ENCODE measurements around the gene WDFY2.
A peak's percentile ranks its signal among the peaks of the same experiment; 100 is the strongest.
"Not testable (repeated sequence)": the region's sequence is repeated elsewhere in the genome, so short reads cannot be mapped to it uniquely, and the experiment has no call there.

The WDFY2 gene, protein sequence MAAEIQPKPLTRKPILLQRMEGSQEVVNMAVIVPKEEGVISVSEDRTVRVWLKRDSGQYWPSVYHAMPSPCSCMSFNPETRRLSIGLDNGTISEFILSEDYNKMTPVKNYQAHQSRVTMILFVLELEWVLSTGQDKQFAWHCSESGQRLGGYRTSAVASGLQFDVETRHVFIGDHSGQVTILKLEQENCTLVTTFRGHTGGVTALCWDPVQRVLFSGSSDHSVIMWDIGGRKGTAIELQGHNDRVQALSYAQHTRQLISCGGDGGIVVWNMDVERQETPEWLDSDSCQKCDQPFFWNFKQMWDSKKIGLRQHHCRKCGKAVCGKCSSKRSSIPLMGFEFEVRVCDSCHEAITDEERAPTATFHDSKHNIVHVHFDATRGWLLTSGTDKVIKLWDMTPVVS

DNA sequence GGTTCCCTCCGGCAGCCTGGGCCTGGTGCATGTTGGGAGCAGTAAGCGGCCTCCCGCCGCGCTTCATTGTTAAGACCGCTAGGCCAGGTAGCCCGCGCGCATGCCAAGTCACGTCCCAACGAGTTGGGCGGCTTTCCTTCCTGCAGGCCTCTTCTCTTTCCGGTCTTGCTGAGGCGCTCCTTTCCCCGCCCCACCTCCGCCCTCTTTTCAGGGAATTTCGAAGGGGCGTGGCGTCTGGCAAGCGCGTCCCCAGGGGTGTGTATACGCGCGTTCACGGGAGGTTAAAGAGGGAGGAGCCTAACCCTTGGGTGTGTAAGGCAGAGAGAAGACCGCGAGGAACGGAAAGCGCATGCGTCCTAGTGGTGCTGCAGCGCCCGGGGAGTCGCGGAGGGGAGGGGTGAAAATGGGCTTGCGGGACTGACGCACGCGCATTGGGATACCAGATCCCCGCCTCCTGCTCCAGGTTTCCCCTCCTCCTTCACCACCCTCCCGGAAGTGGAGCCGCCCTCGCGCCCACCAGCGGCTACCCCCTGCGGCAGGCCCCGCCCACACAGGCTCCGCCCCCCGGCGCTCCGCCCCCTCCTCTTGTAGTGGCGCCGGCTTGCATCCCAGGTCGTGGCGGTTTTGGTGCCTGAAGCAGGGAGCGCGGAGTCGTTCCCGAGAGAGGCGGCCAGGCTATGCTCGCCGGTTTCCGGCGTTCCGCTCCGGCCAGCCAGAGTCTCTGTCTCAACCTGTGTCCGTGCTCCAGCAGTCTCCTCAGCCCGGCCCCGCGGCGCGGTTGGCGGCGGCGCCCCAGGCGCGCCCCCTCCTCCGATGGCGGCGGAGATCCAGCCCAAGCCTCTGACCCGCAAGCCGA is at the start of gene WDFY2:
Gene WDFY2 (plus strand): TSS at position 588 of the 856 bp plus-strand sequence. CDS start 226 bp downstream, at position 814.
- peak; percentile 99 for DNase-seq

DNA sequence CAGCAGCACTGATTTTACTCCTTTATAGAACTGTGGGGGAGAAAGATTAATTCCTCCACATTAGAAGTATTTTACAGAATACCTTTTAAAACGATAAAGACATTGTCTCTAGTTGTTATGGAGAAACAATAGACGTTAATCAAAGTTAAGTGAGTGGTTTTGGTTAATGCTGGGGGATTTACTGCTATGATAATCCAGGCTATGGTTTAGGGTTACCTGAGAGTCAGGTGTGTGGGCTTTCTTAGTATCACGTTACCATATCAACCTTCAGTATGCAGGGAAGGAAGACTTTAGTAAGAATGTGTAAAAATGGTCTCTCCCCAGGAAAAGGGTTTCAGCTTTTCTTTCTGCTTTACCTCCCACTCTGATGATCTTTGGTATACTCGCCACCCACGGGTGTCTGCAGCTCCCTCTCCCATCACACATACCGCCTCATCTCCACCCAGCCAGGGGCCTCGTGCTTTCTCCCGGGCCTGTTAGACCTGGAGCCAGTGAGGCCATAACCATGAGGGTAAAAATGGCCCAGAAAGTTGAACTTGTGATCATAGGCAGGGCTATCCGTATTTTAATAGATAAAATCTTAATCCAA is 45.6 kb upstream of the WDFY2 start:
- DNase-seq = no peak

DNA sequence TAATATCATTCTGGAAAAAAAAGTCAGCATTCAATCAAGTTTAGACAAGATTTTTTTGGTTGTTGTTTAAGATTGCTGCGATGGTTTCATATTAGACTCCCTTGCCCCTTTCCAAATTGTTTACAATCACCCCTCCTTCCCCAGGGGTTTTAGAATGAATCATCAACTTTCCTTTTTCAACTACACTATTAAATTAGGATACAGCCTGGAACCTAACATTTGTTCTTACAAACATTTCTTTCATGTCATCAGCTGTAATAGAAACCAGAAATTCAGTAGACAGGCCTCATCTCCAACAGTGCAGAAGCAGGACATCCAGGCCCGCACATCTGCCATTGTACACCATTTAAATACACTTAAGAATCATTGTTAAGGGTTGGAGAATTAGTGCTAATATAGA is 44.4 kb upstream of the WDFY2 start:
- DNase-seq = no peak

DNA sequence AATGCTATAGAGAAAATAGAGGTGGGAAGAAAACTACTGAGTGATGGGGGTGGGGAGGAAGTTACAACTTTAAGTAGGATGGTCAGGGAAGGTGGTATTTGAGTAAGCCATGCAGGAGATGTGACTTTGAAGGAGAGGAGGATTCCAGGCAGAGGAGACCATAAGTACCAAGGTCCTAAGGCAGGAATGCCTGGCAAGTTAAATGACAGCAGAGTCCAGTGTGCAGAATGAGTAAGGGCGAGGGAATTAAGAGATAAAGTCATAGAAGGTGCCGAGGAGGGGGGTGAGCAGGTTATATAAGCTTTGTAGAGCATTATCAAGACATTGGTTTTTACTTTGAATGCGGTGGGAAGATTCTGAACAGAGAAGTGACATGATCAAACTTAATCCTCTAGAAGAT is 43.2 kb upstream of the WDFY2 start:
- no peak for DNase-seq

DNA sequence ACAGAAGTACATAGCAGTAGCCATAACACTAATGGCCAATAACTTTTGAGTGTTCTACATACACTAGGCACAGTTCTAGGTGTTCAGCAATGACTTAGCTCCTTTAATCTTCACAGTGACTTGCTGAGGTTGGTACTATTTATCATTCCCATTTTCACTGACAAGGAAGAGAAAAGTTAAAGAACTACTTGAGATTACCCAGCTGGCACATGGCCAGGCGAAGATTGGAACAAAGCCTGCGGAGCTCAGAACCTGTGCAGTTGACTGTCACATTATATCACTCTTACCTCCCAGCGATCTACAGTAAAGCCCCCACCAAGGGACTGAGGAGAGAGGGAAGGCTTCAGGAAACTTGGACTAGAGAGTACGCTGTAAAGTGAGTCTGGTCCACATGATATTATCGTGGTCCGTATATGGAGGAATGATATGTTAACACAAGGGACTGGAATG is 42.4 kb upstream of the WDFY2 start:
- no peak for DNase-seq

DNA sequence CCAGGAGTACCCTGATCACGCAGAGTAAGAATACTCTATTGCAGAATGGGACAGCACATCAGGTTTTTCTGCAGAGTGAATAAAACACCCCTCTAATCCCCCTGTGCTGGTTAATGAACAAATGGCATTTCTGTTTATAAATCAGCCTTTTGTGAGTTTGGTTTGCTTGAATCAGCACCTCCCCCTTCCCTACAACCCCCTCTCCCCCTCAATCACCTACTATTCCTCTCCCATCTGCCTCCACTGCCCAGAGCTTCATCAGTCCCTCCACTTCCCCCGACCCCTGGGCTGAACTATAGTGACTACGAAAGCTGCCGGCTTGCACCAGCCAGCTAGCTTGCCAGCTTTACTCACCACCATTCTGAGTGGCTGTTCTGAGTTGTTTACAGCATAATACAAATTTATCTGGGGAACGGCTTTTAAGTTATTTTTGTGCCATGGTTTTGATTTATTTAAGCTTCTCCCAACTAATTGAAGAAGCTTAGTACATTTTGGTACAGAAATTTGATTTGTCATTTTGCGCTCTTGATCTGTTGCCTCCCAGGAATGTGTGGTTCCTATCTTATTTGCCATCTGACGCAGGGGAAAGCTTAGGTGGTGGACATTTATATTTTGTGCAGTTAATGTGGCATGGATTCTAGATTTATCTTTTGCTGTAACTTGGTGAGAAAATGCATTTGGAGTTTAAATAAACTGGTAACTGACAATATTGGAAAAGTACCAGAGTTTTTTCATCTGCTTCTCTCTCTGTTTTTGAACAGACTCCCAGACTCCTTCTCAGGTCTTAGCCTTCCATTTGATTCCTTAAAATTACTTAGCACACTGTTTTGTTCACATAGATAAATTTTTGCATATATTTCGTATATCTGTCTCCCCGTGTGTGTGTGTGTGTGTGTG is 41.7 kb upstream of the WDFY2 start:
- no peak for DNase-seq

DNA sequence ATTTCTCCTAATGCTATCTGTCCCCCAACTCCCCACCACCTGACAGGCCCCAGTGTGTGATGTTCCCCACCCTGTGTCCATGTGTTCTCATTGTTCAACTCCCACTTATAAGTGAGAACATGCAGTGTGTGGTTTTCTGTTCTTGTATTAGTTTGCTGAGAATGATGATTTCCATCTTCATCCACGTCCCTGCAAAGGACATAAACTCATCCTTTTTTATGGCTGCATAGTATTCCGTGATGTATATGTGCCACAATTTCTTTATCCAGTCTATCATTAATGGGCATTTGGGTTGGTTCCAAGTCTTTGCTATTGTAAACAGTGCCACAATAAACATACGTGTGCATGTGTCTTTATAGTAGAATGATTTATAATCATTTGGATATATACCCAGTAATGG is 38.8 kb upstream of the WDFY2 start:
- DNase-seq = not testable (repeated sequence)

DNA sequence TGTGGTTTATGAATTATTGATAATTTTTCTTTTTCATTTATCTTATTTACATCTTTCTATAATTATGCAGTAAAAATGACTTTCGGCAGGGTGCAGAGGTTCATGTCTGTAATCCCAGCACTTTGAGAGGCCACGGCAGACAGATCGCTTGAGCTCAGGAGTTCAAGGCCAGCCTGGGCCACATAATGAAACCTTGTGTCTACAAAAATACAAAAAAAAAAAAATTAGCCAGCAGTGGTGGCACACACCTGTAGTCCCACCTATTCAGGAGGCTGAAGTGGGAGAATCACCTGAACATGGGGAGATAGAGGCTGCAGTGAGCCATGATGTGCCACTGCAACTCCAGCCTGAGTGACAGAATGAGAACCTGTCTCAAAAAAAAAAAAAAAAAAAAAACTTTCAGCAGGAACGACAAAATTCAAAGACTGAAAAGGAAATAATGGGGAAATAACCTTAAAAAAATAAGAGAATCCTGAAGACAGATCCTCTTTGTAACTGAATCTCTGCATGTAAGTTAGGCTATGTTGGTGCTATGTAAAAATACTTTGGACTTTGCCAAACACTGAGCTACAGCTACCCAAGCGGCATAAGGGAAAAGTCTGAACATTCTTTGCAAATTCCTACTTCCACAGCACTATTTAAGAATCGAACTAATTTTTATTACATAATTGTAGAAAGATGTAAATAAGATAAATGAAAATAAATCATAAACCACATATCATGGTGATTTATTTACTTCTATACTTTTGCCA is 36.7 kb upstream of the WDFY2 start:
- DNase-seq = no peak

DNA sequence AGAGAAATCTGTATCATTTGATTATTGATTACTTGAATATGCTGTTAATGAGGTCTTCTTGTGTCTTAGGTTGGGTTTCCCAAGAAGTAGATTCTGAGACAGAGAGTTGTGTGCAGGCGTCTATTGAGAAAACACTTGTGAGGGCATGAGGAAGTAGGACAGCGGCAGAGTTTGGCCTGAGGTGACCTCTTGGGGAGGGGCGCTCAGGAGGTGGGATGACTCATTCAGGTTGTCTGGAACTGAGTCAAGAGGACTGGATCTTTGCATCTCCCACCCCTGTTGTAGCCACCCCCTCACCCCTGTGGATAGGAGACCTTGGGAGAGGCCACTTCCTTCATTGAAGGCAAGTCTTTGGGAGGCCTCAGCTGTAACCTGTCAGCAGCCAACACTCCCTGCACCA is 35.2 kb upstream of the WDFY2 start:
- DNase-seq = no peak

DNA sequence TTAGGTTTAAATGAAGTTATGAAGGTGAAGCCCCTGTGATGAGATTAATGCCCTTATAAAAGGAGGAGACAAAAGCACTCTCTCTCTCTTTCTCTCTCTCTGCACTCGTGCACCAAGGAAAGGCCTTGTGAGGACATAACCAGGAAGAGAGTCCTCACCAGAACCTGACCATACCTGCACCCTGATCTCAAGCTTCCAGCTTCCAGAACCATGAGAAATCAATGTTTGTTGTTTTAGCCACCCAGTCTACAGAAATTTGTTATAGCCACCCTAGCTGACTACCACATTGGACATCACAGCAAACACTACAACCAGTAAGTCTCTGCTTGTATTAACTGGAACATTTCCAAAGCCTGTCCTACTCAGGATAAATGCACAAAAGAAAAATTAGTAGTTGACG is 34.7 kb upstream of the WDFY2 start:
- no peak for DNase-seq

DNA sequence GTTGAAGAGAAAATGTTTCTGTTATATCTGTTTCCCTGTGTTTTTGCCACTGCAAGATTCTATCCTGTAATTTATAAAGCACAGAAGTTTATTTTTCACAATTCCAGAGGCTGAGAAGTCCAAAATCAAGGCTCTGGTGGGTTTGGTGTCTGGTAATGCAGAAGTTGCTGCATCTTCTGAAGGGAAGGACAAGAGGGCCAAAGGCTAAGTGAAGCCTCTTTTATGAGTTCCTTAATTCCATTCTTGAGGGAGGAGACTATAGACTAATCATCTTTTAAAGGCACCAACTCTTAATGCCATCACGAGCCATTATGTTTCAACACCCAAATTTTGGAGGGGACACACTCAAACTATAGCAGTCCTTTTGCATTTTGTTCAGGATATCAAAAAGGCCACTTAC is 34.1 kb upstream of the WDFY2 start:
- DNase-seq = no peak

DNA sequence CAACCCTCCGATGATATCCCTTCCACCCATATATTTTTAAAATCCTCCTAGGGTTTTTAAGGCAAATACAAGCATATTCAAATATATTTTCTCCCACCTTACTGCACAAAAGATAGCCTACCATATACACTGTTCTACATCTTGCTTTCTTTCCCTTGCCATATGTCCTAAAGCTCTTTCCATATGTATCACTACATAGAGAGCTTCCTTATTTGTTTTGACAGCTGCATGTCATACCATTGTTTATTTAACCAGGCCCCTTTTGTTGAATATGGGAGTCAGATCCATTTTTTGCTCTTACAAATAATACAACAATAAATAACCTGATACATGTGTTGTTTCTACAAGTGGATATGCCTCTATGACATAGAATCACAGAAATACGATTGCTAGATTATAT is 32.8 kb upstream of the WDFY2 start:
- DNase-seq = no peak

DNA sequence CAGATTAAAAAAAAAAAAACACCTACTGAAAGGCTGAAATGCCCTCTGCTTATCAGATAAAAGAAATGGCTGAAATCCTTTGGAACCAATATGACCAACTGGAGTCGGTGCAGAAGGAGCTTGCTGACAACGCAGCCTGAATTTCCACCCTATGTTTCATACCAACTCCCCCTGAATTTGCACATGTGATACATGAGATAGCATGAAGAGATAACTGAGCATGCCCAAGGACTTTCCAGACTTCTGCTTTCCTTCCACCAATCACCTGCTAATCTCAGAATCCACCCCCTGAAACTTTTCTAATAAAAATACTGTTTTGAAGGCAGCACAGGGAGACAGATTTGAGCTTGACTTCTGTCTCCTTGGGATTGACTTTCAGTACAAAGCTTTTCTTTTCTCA is 32.2 kb upstream of the WDFY2 start:
- no peak for DNase-seq

DNA sequence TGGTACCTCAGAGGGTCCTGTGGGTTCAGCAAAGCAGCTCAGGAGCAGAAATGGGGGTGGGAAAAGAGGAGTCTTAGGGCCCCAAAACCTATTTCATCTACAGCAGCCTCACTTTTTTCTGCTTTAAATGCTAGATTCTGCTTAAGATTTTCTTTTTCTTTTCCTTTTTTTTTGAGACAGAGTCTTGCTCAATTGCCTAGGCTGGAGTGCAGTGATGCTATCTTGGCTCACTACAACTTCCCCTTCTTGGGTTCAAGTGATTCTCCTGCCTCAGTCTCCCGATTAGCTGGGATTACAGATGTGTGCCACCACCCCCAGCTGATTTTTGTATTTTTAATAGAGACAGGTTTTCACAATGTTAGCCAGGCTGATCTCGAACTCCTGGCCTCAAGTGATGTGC is 30.7 kb upstream of the WDFY2 start:
- DNase-seq = no peak

DNA sequence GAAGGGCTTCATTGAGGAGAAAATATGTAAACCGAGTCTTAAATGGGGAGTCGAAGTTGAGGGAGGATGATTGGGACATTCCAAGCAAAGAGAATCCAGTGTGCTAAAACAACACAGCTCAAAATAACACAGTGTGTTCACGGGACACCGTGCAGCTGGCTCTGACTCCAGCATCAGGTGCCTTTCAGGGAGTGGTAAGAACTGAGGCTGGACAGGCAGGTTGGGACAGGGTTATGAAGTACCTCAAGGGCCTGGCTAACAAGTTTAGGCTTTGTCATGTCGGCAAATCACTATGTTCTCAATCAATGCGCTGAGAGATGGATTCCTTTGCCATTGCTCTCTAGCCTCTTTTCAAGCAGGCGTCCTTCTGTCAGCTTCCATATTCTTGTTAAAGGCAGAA is 27.5 kb upstream of the WDFY2 start:
- DNase-seq = no peak

DNA sequence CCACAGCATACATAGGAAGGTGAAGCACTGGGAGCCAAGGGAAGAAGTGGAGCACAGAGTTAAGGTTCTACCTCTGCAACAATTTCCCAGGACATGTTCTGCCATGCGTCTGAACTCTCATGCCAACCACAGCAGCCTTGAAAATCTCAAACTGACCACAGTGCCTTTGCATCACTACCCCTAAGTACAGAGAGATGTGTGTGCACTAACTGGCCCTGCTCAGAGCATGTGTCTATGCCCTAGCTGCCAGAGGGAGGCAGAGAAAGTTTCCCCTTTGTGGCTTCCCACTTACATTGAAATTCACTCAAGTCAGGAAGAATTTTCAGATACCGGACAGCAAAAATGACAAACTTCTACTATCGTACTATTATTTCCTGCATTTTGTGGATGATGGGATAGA is 26.8 kb upstream of the WDFY2 start:
- no peak for DNase-seq

DNA sequence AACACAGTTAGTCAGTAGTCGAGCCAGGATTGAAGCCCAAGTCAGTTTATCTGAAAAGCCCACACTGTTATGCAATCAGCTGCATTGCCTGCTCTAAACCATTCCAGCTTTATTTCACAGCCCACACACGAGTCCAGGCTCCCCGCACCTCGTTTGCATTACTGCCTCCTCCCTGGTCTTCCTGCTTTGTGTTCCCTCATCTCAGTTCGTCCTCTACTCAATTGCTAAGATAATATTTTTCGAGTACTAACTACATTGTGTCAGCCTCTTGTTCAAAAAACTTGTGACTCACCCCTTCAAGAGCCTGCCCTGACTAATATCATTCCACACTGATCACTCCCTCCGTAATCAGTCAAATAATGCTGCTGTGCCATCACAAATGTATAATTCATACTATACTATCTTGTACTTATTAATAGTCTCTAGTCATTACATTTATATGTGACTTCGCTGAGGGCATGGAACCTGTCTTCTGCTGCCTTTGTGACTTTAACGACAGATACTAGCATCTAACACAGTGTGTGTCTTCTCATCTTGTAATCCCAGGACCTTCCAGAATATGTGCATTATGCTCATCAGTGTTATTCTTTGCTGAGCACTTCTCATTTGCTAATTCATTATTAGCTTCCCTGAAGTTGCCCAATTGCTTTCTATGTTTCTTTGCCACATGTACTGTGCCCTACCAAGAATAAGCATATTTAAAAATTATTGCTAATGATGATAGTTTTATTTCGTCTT is 26.2 kb upstream of the WDFY2 start:
- DNase-seq = no peak

DNA sequence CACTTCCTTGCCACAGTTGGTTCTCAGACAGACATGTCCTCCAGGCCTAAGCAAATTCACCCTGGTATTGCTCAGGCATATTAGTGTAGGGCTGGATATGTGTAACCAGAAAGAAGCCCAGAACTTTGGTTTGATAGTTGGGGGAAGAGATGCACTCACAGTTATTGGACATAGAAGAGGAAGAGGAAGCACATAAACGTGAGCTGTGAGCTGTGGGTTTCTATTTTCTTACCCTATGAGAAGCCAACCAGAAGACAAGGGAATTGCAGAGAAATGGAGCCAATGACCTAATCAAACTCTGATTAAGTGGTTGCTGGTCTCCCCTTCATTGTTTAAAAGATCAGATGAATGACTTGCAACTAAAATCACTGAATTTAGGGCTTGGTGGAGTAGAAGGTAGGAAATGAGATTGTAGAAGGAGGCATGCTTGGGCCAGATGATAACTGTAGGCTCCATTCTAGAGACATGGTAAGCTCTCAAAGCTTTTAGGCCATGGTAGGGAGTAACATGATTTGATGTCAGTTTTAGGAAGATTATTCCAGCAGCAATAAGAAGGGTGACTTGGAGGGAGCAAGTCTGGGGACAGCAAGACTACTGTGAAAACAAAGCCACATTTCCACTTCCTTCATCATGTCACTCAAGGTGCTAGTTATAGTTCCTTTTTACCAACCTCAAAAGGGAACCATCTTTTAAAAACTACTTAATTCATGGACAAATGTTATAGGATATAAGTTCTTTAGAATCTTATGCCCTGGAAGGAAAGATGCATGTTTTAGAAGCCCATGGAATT is 24.1 kb upstream of the WDFY2 start:
- no peak for DNase-seq

DNA sequence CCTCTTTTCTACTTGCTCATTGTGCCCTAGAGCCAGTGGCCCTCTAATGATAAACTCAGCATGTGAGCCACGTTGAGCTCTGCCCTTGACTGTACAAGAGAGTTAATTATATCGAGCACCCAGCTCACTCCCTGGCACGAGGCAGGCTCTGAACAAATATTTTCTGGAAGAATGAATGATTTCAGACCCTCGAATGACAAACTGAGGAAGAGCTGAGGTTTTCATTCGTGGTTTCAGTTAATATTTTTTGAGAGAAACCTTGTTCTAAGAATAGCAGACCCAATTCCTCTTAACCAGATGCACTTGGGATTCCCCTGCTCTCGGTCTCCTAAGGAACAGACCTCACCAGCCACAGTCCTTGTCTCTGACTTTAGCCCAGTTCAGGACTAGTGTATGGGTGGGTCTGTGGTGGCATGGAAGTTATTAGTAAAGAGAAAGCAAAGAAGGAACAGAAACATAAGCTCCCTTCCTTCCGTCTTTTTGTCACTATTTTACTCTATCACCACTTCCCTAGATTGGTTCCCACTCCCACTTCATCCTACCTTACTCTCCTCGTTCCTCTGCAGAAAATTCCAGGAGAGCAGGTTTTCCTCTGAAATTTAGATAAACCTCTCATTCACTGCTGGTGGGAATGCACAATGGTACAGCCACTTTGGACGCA is 22.1 kb upstream of the WDFY2 start:
- DNase-seq = no peak

DNA sequence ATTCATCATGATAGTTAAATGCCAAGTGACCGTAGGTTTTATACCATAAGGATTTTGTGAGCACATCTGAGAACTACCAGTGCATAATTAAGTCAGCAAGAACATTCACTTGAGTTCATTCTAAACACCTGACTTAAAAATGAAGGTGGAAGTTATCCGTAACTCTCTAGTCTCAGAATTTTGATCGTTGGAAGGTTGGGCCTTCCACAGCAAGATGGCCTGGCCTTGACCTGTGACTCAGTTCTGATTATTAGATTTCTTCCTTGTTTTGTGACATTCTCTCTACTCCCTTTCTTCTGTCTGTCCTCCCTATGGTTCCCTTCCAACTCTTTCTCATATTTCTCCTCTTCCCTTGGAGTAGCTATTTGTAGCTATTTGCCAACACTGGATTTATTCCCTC is 20.0 kb upstream of the WDFY2 start:
- DNase-seq = no peak
